HG03378 (cell line): ENCODE results near the gene VIM.
"Not testable (repeated sequence)": the region's sequence is repeated elsewhere in the genome, so short reads cannot be mapped to it uniquely, and the experiment has no call there.

Experiments used
- ATAC-seq: cut with Tn5 transposase; IDR thresholded peaks from one replicate; pipeline ENCODE4 v1.9.1; 2021; ENCODE audit warnings: mild to moderate bottlenecking, moderate library complexity; ENCODE audit not compliant: unreplicated experiment

The VIM gene

GRCh38 chr10:17231788-17232187, 3.7 kb downstream of the VIM start:
- ATAC-seq = no peak

- no peak for ATAC-seq
Measured at GRCh38 chr10:17232276-17232960, 4.4 kb downstream of the VIM start.

GRCh38 chr10:17233286-17233991, 5.4 kb downstream of the VIM start:
- no peak for ATAC-seq

- ATAC-seq = no peak
Measured at GRCh38 chr10:17234431-17234945, 6.4 kb downstream of the VIM start.

- no peak for ATAC-seq
Measured at GRCh38 chr10:17235136-17235535, 7.1 kb downstream of the VIM start.

GRCh38 chr10:17236468-17237148, 8.6 kb downstream of the VIM start:
- no peak for ATAC-seq

- no peak for ATAC-seq
Measured at GRCh38 chr10:17237149-17237527, 9.1 kb downstream of the VIM start.

GRCh38 chr10:17237915-17238444, 9.9 kb downstream of the VIM start:
- no peak for ATAC-seq

GRCh38 chr10:17238445-17239291, 10.6 kb downstream of the VIM start:
- ATAC-seq = no peak

GRCh38 chr10:17239345-17240085, 11.5 kb downstream of the VIM start:
- ATAC-seq = no peak

- no peak for ATAC-seq
Measured at GRCh38 chr10:17240096-17240495, 12.1 kb downstream of the VIM start.

GRCh38 chr10:17240616-17241015, 12.6 kb downstream of the VIM start:
- ATAC-seq = no peak

GRCh38 chr10:17241611-17242333, 13.7 kb downstream of the VIM start:
- ATAC-seq = no peak

GRCh38 chr10:17244700-17245365, 16.8 kb downstream of the VIM start:
- no peak for ATAC-seq

GRCh38 chr10:17247210-17247609, 19.2 kb downstream of the VIM start:
- no peak for ATAC-seq

- no peak for ATAC-seq
Measured at GRCh38 chr10:17248964-17249363, 20.9 kb downstream of the VIM start.

- ATAC-seq = no peak
Measured at GRCh38 chr10:17249820-17250219, 21.8 kb downstream of the VIM start.

- ATAC-seq = no peak
Measured at GRCh38 chr10:17250736-17251135, 22.7 kb downstream of the VIM start.

- not testable (repeated sequence) for ATAC-seq
Measured at GRCh38 chr10:17254543-17255050, 26.6 kb downstream of the VIM start.
